GM12878 (cell line): ENCODE measurements around the gene AP2A2.

ENCODE experiments used
- ASH2L ChIP-seq: fragments of 300-600, 200-600 bp; sonication (generic); IDR thresholded peaks from 2 replicates; pipeline ENCODE4 v1.6.1; 2017; ENCODE audit warnings: low read depth, mild to moderate bottlenecking, borderline replicate concordance
- DPF2 ChIP-seq: fragments of 450-650 bp; IDR thresholded peaks from 2 replicates; pipeline ENCODE4 v1.6.1; 2017; ENCODE audit warnings: mild to moderate bottlenecking
- EZH2 ChIP-seq: IDR thresholded peaks from 2 replicates; pipeline ENCODE4 v1.6.1; 2012; ENCODE audit warnings: low read depth, mild to moderate bottlenecking, control low read depth, inconsistent platforms, low read length, borderline replicate concordance; ENCODE audit not compliant: control insufficient read depth
- IKZF1 ChIP-seq: fragments of 450-650 bp; conservative IDR thresholded peaks from 2 replicates; pipeline ENCODE4 v1.6.1; 2017; ENCODE audit warnings: antibody characterized with exemption, mild to moderate bottlenecking
- MYC ChIP-seq: IDR thresholded peaks from 2 replicates; pipeline ENCODE4 v1.6.1; 2011; ENCODE audit warnings: mild to moderate bottlenecking, low read length, moderate library complexity, inconsistent platforms; ENCODE audit not compliant: insufficient read depth, insufficient replicate concordance, insufficient read length, severe bottlenecking
- REST ChIP-seq: IDR thresholded peaks from 2 replicates; pipeline ENCODE4 v1.6.1; 2012; ENCODE audit warnings: mild to moderate bottlenecking, low read depth, low read length

DNA sequence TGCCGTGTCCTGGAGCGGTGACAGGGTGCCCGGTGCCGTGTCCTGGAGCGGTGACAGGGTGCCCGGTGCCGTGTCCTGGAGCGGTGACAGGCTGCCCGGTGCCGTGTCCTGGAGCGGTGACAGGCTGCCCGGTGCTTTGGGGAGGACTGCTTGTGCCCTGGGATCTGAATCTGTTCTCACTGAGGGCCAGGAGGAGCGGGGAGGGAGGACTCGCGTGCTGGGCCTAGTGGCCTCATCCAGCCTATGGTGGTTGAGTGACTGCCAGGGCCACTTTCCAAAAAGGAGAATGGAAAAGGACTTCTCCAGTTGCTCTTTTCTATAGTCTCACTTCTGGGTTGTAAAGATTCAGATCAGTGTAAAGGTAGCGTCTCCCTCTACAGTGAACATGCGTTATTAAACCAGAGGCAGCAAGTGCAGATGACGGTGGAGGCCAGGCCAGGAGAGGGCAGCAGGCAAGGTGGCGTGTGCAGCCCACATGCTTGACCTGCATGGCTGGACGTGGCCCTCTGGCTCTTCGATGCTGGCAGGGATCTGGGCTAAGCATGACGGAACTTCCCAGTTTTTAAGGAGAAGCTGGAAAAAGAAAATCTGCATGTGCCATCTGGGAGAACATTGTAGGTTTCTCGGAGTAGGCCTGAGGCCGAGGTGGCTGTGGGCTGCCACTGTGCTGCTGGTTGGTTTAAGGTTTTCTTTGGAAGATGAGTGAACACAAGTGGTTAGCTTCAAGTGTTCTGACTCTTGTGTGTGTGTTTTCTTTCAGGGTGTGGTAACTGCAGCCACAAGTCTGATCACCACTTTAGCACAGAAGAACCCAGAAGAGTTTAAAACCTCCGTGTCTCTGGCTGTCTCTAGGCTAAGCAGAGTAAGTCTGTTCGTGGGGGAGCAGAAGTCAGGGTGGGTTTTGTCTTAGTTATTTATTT lies 55.0 kb downstream of the AP2A2 start:
- TF ChIP-seq EZH2 = no peak
- TF ChIP-seq REST = no peak
- TF ChIP-seq IKZF1 = no peak
- no peak for TF ChIP-seq ASH2L
- no peak for TF ChIP-seq MYC
- no peak for TF ChIP-seq DPF2
